Natural killer cell treated with Interleukin-12 subunit alpha and Interleukin-12 subunit beta and Interleukin-15 and Interleukin-18, amount 100 ng/mL, for 72 hours (primary cell): ENCODE data around the gene BRINP3. TPM values are rescaled to one million over a fixed set of nuclear protein-coding genes. Genes with fewer than 3 reads are reported as not detected.

Experiments used
- ATAC-seq, 2 donors: fragments of 150-1000 bp; cut with Tn5 transposase in 1 of 2; sonication (Bioruptor Pico), chemical (Tn5 transposase) in 1 of 2; 2 replicates each; pipeline ENCODE4 v1.10.0; 2021
- DNase-seq: peaks from one replicate; pipeline ENCODE4 v3.0.0; 2022; ENCODE audit warnings: low spot score
- H3K27ac Mint-ChIP-seq, 2 donors: 1 replicate in 1 of 2; 2 replicates in 1 of 2; pipeline ENCODE4 v1.8.0; 2022; ENCODE audit warnings: mixed read lengths in 2 of 2, mild to moderate bottlenecking in 1 of 2, moderate library complexity in 1 of 2
- H3K27me3 Mint-ChIP-seq, 2 donors: 1 replicate in 1 of 2; 2 replicates in 1 of 2; pipeline ENCODE4 v1.8.0; 2022; ENCODE audit warnings: mixed read lengths in 2 of 2
- H3K36me3 Mint-ChIP-seq: one replicate; pipeline ENCODE4 v1.8.0; 2022; ENCODE audit warnings: mixed read lengths
- H3K4me1 Mint-ChIP-seq, 2 donors: 1 replicate in 1 of 2; 2 replicates in 1 of 2; pipeline ENCODE4 v1.8.0; 2022; ENCODE audit warnings: low read depth in 2 of 2, mixed read lengths in 2 of 2, mild to moderate bottlenecking in 1 of 2
- H3K4me3 Mint-ChIP-seq: one replicate; pipeline ENCODE4 v1.8.0; 2022; ENCODE audit warnings: mixed read lengths
- H3K9me3 Mint-ChIP-seq: 2 replicates; pipeline ENCODE4 v1.8.0; 2022; ENCODE audit warnings: mixed read lengths
- total RNA-seq, 2 donors: library from RNA; stranded (reverse); gene quantifications; one replicate each; pipeline ENCODE4 v1.2.3, GENCODE V29; 2022

The BRINP3 gene
- total RNA-seq, 2 donors from 2014 or later = not detected

GRCh38 chr1:190328871-190329270 is 148.8 kb downstream of the BRINP3 start:
- H3K36me3 Mint-ChIP-seq = peaks cover 8% of the 10 kb centered on the region
- no peak for DNase-seq
- no peaks in the 10 kb centered on the region for H3K4me1 Mint-ChIP-seq
- ATAC-seq = no peak
- no peaks in the 10 kb centered on the region for H3K27me3 Mint-ChIP-seq
- no peak overlapping the region for H3K4me3 Mint-ChIP-seq
- H3K9me3 Mint-ChIP-seq = peaks cover 17% of the 10 kb centered on the region
- H3K27ac Mint-ChIP-seq = no peak overlapping the region

GRCh38 chr1:190328361-190328760 is 149.3 kb downstream of the BRINP3 start:
- no peak for DNase-seq
- H3K9me3 Mint-ChIP-seq = peaks cover 17% of the 10 kb centered on the region
- H3K27me3 Mint-ChIP-seq = no peaks in the 10 kb centered on the region
- no peaks in the 10 kb centered on the region for H3K4me1 Mint-ChIP-seq
- H3K4me3 Mint-ChIP-seq = no peak overlapping the region
- ATAC-seq = no peak
- H3K27ac Mint-ChIP-seq = no peak overlapping the region
- H3K36me3 Mint-ChIP-seq = peaks cover 8% of the 10 kb centered on the region

- H3K9me3 Mint-ChIP-seq = peaks cover 17% of the 10 kb centered on the region
- no peak for ATAC-seq
- no peak overlapping the region for H3K4me3 Mint-ChIP-seq
- H3K27me3 Mint-ChIP-seq = no peaks in the 10 kb centered on the region
- peaks cover 8% of the 10 kb centered on the region for H3K36me3 Mint-ChIP-seq
- DNase-seq = no peak
- no peak overlapping the region for H3K27ac Mint-ChIP-seq
- no peaks in the 10 kb centered on the region for H3K4me1 Mint-ChIP-seq
Measured at GRCh38 chr1:190327271-190327670, 150.4 kb downstream of the BRINP3 start.

- H3K27ac Mint-ChIP-seq = no peak overlapping the region
- DNase-seq = no peak
- H3K4me1 Mint-ChIP-seq = no peaks in the 10 kb centered on the region
- no peak for ATAC-seq
- H3K9me3 Mint-ChIP-seq = peaks cover 18% of the 10 kb centered on the region
- H3K27me3 Mint-ChIP-seq = no peaks in the 10 kb centered on the region
- H3K4me3 Mint-ChIP-seq = no peak overlapping the region
- H3K36me3 Mint-ChIP-seq = peaks cover 8% of the 10 kb centered on the region
Measured at GRCh38 chr1:190323530-190323929, 154.1 kb downstream of the BRINP3 start.

- H3K4me3 Mint-ChIP-seq = no peak overlapping the region
- no peak overlapping the region for H3K27ac Mint-ChIP-seq
- H3K9me3 Mint-ChIP-seq = peaks cover 11% of the 10 kb centered on the region
- H3K27me3 Mint-ChIP-seq = no peaks in the 10 kb centered on the region
- DNase-seq (no peak), ATAC-seq (no peak)
- H3K4me1 Mint-ChIP-seq = no peaks in the 10 kb centered on the region
- no peaks in the 10 kb centered on the region for H3K36me3 Mint-ChIP-seq
Measured at GRCh38 chr1:190322274-190322673, 155.4 kb downstream of the BRINP3 start.

GRCh38 chr1:190320952-190321351 is 156.7 kb downstream of the BRINP3 start:
- Mint-ChIP-seq H3K27ac (no peak overlapping the region), H3K36me3 (no peaks in the 10 kb centered on the region), H3K4me3 (no peak overlapping the region), H3K9me3 (peaks cover 3% of the 10 kb centered on the region), H3K4me1 (no peaks in the 10 kb centered on the region), H3K27me3 (no peaks in the 10 kb centered on the region)
- ATAC-seq = no peak
- DNase-seq = no peak

GRCh38 chr1:190312763-190313162 is 164.9 kb downstream of the BRINP3 start:
- no peak overlapping the region for H3K4me3 Mint-ChIP-seq
- peaks cover 6% of the 10 kb centered on the region for H3K36me3 Mint-ChIP-seq
- H3K27ac Mint-ChIP-seq = no peak overlapping the region
- no peaks in the 10 kb centered on the region for H3K4me1 Mint-ChIP-seq
- ATAC-seq (no peak), DNase-seq (no peak)
- H3K27me3 Mint-ChIP-seq = no peaks in the 10 kb centered on the region
- peaks cover 9% of the 10 kb centered on the region for H3K9me3 Mint-ChIP-seq

- Mint-ChIP-seq H3K4me3 (no peak overlapping the region), H3K27me3 (no peaks in the 10 kb centered on the region), H3K36me3 (no peaks in the 10 kb centered on the region), H3K9me3 (peaks cover 21% of the 10 kb centered on the region), H3K4me1 (no peaks in the 10 kb centered on the region), H3K27ac (no peak overlapping the region)
- no peak for ATAC-seq
- no peak for DNase-seq
Measured at GRCh38 chr1:190303501-190303900, 174.2 kb downstream of the BRINP3 start.

GRCh38 chr1:190296453-190296852 is 181.2 kb downstream of the BRINP3 start:
- no peak overlapping the region for H3K4me3 Mint-ChIP-seq
- H3K9me3 Mint-ChIP-seq = peaks cover 14% of the 10 kb centered on the region
- DNase-seq (no peak), ATAC-seq (no peak)
- H3K36me3 Mint-ChIP-seq = no peaks in the 10 kb centered on the region
- no peaks in the 10 kb centered on the region for H3K4me1 Mint-ChIP-seq
- H3K27me3 Mint-ChIP-seq = no peaks in the 10 kb centered on the region
- no peak overlapping the region for H3K27ac Mint-ChIP-seq

GRCh38 chr1:190289897-190290296 is 187.8 kb downstream of the BRINP3 start:
- Mint-ChIP-seq H3K4me3 (no peak overlapping the region), H3K9me3 (peaks cover 7% of the 10 kb centered on the region), H3K4me1 (no peaks in the 10 kb centered on the region), H3K27ac (no peak overlapping the region), H3K36me3 (peaks cover 6% of the 10 kb centered on the region), H3K27me3 (no peaks in the 10 kb centered on the region)
- ATAC-seq (no peak), DNase-seq (no peak)

DNA sequence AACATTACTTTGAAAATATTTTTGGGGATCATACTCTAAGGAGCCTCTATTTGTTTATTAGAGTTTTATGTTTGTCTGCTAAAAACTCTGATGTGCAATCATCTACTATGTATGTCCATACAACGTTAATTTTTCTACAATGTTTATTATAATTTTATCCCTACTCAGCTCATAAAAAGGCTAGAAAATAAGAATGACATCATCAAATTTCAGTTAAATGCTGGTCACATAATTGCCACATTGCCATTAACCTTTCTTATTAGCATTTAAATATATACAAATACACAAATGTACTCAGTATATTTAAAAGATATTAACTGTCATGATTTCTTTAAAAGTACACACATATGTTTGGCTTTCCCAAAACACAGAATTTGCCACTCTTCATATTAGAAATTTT is 191.6 kb downstream of the BRINP3 start:
- ATAC-seq (no peak), DNase-seq (no peak)
- Mint-ChIP-seq H3K4me3 (no peak overlapping the region), H3K36me3 (peaks cover 6% of the 10 kb centered on the region), H3K27ac (no peak overlapping the region), H3K4me1 (no peaks in the 10 kb centered on the region), H3K9me3 (peaks cover 7% of the 10 kb centered on the region), H3K27me3 (no peaks in the 10 kb centered on the region)

DNA sequence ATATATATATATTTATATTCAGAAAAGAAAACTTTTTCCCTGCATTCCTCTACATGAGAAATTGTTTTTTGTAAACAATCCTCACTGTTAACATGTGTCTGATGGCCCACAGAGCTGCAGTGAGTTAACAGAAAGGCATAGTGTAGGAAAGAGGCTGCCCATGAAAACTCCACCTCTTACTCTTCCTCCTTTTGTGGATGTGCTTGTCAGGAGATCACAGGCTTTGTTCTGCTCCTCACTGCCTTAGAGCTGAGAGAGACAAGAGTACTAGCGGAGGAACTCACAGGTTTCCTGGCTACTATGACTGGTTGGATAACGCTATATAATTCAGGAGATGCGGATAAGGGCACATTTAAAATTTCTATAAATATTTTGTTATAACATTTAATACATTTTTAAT is 200.6 kb downstream of the BRINP3 start:
- Mint-ChIP-seq H3K4me3 (no peak overlapping the region), H3K4me1 (no peaks in the 10 kb centered on the region), H3K27ac (no peak overlapping the region), H3K27me3 (no peaks in the 10 kb centered on the region), H3K9me3 (peaks cover 6% of the 10 kb centered on the region), H3K36me3 (no peaks in the 10 kb centered on the region)
- no peak for ATAC-seq
- no peak for DNase-seq

DNA sequence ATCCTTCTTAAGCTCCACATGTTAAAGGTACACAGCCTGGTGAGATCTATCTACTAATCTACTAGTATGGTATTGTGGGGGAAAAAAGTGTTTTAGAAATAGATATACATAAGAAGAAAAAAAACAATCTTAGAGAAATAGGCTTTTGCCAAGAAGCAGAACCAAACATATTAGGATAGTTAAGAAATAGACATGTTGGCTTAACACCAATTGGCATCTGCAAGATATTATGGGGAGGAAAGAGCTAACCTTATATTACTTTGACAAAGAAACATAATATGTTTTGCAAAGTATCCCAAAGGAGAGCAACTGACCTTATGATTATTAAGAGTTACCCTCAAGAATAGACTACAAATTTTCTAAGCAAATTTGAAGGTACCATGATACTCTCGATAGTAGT is 202.9 kb downstream of the BRINP3 start:
- Mint-ChIP-seq H3K4me1 (no peaks in the 10 kb centered on the region), H3K27me3 (no peaks in the 10 kb centered on the region), H3K27ac (no peak overlapping the region), H3K36me3 (no peaks in the 10 kb centered on the region), H3K9me3 (peaks cover 3% of the 10 kb centered on the region), H3K4me3 (no peak overlapping the region)
- DNase-seq (no peak), ATAC-seq (no peak)

DNA sequence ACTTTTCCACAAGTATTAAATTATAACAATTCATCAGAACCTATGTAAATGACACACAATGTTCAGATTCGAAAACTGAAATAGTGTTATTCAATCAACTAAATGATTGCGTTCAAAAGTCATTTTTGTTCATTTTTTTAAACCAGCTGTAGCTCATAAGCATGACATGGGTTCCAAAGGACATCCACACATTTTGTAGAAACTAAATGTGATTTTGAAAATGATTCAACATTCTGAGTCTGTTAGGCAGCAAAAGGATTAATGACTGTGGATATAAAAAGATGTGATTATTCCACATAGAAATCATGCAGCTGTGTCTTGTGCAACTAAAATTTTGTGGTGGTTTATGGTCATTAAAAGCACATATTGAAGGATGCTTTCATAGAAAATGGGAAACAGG is 204.5 kb downstream of the BRINP3 start:
- DNase-seq (no peak), ATAC-seq (no peak)
- H3K4me1 Mint-ChIP-seq = no peaks in the 10 kb centered on the region
- peaks cover 3% of the 10 kb centered on the region for H3K9me3 Mint-ChIP-seq
- H3K4me3 Mint-ChIP-seq = no peak overlapping the region
- no peak overlapping the region for H3K27ac Mint-ChIP-seq
- no peaks in the 10 kb centered on the region for H3K27me3 Mint-ChIP-seq
- H3K36me3 Mint-ChIP-seq = peaks cover 4% of the 10 kb centered on the region

GRCh38 chr1:190262538-190262937 is 215.1 kb downstream of the BRINP3 start:
- Mint-ChIP-seq H3K4me1 (no peaks in the 10 kb centered on the region), H3K27ac (no peak overlapping the region), H3K4me3 (no peak overlapping the region), H3K9me3 (peaks cover 8% of the 10 kb centered on the region), H3K27me3 (no peaks in the 10 kb centered on the region), H3K36me3 (no peaks in the 10 kb centered on the region)
- DNase-seq (no peak), ATAC-seq (no peak)
